Neuron (in vitro differentiated cells): ENCODE data around the gene TRAF6.
A peak's percentile ranks its signal among the peaks of the same experiment; 100 is the strongest.

Experiments used
- H2AFZ ChIP-seq: one replicate; pipeline ENCODE4 v1.6.1; 2013; ENCODE audit warnings: low read depth, mild to moderate bottlenecking, inconsistent platforms, low read length, moderate library complexity
- H3K27me3 ChIP-seq: one replicate; pipeline ENCODE4 v1.6.1; 2013; ENCODE audit warnings: low read length; ENCODE audit not compliant: insufficient read depth
- H3K36me3 ChIP-seq: one replicate; pipeline ENCODE4 v1.6.1; 2013; ENCODE audit warnings: low read length; ENCODE audit not compliant: insufficient read depth
- H3K4me1 ChIP-seq: one replicate; pipeline ENCODE4 v1.6.1; 2013; ENCODE audit warnings: low read length; ENCODE audit not compliant: insufficient read depth
- H3K4me3 ChIP-seq: 2 replicates; pipeline ENCODE4 v1.5.1; 2013; ENCODE audit warnings: mild to moderate bottlenecking, low read length, moderate library complexity
- H3K9me3 ChIP-seq: one replicate; pipeline ENCODE4 v1.6.1; 2013; ENCODE audit warnings: low read length

TRAF6 gene

DNA sequence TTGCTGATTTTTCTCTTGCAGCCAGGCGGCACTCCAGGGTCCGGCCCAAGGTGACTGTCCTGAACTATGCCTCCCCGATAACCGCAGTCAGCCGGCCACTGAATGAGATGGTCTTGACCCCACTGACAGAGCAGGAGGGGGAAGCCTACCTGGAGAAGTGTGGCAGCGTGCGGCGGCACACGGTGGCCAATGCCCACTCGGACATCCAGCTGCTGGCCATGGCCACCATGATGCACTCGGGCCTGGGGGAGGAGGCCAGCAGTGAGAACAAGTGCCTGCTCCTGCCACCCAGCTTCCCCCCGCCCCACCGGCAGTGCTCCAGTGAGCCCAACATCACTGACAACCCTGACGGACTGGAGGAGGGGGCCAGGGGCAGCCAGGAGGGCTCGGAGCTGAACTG lies 47.8 kb downstream of the TRAF6 start:
- peaks cover 6% of the 10 kb centered on the region for H3K36me3 ChIP-seq
- no peak overlapping the region for H2AFZ ChIP-seq
- H3K27me3 ChIP-seq: no peaks in the 10 kb centered on the region
- H3K4me3 ChIP-seq: no peak overlapping the region
- peaks cover 2% of the 10 kb centered on the region for H3K9me3 ChIP-seq
- H3K4me1 ChIP-seq: peaks cover 4% of the 10 kb centered on the region

DNA sequence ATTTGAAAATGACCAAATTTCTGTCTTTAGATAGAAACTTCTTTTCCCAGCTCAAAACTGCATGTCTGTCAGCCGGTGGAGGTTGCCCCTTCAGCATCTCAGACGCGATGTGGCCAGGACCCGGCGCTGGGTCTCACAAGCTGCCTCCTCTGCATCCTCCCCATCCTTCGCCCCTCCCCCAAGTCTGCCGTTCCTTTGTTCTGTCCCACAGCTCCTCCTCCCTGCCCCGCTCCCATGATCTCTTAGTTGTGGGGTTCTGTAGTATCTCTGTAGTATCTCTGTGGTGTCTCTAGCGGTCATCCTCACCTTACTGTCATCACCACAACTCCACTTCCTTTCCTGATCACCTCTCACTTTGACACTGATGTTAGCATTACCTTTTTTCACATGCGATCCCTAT lies 49.9 kb downstream of the TRAF6 start:
- Histone ChIP-seq H2AFZ (no peak overlapping the region), H3K4me1 (peaks cover 19% of the 10 kb centered on the region), H3K27me3 (no peaks in the 10 kb centered on the region), H3K4me3 (no peak overlapping the region), H3K9me3 (no peaks in the 10 kb centered on the region), H3K36me3 (peaks cover 4% of the 10 kb centered on the region)

DNA sequence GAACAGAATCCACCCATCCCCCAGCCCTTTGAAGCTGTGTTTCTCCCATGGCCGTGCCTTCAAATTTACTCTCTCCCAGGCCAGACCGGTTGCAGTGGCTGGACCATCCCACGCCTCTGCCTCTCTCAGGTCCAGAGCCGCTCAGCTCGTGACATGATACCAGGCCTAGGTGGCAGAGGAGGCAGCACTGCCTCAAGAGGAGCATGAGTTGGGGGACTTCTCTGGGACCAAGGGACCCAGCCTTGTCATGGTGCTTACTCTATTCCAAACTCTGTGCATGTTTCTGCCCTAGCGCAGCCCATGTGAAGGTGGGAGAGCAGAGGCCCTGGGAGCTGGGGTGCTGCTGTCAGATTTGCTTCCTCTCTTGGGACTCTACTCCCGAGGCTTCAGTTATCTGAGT lies 51.0 kb downstream of the TRAF6 start:
- H2AFZ ChIP-seq: no peak overlapping the region
- peaks cover 3% of the 10 kb centered on the region for H3K36me3 ChIP-seq
- no peaks in the 10 kb centered on the region for H3K9me3 ChIP-seq
- H3K4me1 ChIP-seq: peaks cover 29% of the 10 kb centered on the region
- no peak overlapping the region for H3K4me3 ChIP-seq
- no peaks in the 10 kb centered on the region for H3K27me3 ChIP-seq

DNA sequence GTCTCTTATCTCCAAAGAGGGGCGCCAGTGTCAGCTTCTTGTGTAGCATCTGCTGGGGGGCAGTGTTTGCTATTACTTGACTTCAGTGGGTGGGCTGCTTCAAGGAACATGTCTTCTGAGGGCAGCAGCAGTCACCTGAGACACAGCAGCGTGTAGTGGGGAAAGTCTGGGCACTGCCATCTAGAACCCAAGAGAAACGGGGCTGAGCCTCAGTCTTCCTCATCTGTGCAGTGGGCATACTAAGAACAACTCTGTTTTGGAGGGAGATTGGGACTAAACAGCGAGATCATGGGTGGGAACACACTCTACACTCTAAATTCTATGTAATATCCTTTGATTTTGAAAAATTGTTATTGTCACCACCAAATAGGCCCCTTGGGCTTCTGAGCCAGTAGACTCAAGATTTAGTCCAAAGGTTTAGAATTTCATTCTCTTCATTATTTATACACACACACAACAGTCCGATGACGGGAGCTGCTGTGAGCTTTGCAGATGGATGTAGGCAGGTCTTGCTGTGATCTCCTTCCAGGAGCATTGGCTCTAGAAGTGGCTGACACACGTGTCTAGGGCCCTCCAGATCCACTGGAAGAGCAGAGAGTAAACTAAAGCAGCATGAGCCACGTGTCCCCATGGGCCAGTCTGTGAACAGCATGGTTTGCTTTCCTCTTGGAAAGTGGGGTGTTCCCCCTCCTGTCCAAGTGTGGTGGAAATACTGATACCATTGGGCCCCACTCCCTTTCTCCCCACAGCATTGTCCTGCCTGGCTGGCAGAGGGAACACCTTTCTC lies 51.8 kb downstream of the TRAF6 start:
- Histone ChIP-seq H3K36me3 (peaks cover 3% of the 10 kb centered on the region), H2AFZ (no peak overlapping the region), H3K27me3 (no peaks in the 10 kb centered on the region), H3K4me3 (no peak overlapping the region), H3K9me3 (no peaks in the 10 kb centered on the region), H3K4me1 (peaks cover 36% of the 10 kb centered on the region)

DNA sequence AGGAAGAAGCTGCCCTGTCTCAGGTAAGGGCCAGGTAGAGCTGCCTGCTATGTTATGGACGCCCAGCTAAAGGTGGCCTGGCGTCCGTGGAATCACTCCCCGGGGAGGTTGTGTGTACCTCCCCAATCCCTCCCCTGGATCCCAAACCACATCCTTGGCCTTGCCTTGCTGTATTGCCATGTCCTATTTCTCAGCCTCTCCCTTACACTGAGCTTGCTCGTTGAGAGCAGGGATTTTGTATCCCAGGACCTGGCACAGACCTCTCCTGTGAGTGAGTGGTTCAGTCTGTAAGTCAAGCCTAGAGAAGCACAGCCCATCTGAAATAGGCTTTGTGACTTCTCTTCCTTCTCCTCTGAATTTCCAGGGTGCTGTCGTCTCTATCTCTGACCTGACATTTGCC lies 53.9 kb downstream of the TRAF6 start:
- peaks cover 38% of the 10 kb centered on the region for H3K4me1 ChIP-seq
- no peaks in the 10 kb centered on the region for H3K9me3 ChIP-seq
- H3K36me3 ChIP-seq: peaks cover 6% of the 10 kb centered on the region
- H3K27me3 ChIP-seq: no peaks in the 10 kb centered on the region
- H3K4me3 ChIP-seq: no peak overlapping the region
- H2AFZ ChIP-seq: no peak overlapping the region

DNA sequence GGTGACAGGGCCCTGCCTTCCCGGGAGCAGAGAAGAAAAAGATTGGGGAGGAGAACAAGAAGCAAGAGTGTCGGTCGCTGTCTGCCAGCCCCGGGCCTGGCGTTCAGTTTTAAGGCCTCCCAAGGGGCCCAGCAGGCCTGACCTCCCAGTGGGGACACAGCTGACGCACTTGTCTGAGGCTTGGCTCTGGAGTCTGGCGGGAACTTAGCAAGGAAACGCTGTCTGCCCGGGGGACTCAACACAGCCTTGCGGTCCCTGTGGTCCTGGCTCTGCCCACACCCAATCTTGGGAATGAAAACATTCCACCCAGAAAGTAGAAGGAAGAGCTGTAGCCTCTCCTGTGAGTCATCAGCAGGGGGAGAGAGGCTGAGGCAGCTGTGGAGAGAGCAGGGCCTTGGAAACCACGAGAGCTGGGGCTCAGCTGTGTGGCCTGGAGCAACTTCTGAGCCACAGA lies 54.4 kb downstream of the TRAF6 start:
- Histone ChIP-seq H3K9me3 (no peaks in the 10 kb centered on the region), H3K4me1 (peaks cover 38% of the 10 kb centered on the region), H3K27me3 (no peaks in the 10 kb centered on the region), H3K36me3 (peaks cover 11% of the 10 kb centered on the region), H3K4me3 (no peak overlapping the region), H2AFZ (no peak overlapping the region)

DNA sequence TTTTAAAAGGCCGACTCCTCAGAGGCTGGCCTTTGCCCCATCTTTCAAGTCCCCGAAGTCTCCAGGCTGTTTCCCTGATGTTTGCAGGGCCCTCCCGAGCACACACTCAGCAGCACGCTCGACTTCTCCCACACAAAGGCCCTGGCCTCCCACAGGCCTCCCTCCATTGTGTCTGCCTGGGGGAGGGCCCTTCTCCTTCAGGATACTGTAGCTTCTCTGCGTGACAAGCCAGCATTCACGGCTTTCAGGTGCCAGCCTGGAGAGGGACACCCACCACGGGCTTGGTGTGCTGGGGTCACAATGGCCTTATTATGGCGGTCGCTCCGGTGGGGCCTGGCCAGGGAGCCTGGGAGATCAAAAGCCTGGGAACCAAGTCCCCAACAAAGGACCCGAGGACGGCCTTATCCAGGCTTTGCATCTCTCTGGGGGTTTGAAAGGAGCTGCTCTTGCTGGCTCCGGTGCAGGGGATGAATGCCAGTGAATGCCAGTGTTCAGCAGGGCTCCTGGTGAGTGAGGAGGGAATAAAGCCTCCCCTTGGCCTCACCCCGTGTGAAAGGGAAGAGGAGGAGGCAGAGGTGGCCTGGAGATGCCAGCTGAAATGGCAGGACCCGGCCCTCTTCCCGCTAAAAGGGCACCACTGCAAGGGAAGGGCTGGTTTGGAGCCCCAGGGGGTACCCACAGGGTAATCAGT lies 55.0 kb downstream of the TRAF6 start:
- H3K4me3 ChIP-seq: no peak overlapping the region
- H2AFZ ChIP-seq: no peak overlapping the region
- H3K4me1 ChIP-seq: peaks cover 36% of the 10 kb centered on the region
- H3K9me3 ChIP-seq: no peaks in the 10 kb centered on the region
- peaks cover 13% of the 10 kb centered on the region for H3K36me3 ChIP-seq
- H3K27me3 ChIP-seq: no peaks in the 10 kb centered on the region

DNA sequence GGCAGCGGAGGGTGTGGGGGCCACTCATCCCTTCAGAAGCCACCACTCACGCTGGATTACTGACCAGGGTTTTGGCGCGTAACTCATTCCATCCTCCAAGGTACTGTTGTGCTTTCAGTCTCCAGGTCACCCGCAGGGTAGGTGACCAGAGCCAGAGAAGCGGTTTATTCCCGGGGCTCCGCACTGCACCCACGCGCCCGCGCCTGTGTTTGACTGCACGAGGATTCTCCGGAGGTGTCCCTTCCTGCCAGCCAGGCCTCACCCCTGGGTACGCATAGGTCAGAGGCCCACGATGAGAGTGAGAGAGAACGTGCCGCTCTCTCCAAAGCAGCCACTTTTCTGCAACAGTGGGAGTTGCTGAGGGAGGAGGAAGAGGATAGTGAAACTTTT lies 55.5 kb downstream of the TRAF6 start:
- Histone ChIP-seq H2AFZ (no peak overlapping the region), H3K9me3 (no peaks in the 10 kb centered on the region), H3K4me3 (peak overlapping the region; percentile 0), H3K4me1 (peaks cover 34% of the 10 kb centered on the region), H3K36me3 (peaks cover 13% of the 10 kb centered on the region), H3K27me3 (no peaks in the 10 kb centered on the region)

DNA sequence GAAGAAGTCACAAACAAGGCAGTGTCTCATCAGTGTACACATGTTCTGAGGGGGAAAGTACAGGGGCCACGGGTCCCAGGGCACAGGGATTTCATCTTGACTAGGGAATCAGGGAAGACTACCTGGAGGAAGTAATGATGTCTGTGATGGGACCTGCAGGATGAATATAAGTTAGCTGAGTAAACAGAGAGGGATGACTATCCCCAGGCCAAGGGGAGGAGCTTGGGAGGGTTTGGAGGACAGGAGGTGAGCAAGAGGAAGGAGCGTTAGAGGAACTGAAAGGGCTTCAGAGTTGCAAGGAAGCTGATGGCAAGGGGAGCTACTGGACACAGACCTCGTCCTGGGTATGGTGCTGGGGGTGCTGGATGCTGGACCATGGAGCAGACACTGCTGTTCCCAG lies 56.4 kb downstream of the TRAF6 start:
- peaks cover 13% of the 10 kb centered on the region for H3K36me3 ChIP-seq
- H3K4me3 ChIP-seq: no peak overlapping the region
- peaks cover 34% of the 10 kb centered on the region for H3K4me1 ChIP-seq
- no peak overlapping the region for H2AFZ ChIP-seq
- H3K9me3 ChIP-seq: no peaks in the 10 kb centered on the region
- no peaks in the 10 kb centered on the region for H3K27me3 ChIP-seq

DNA sequence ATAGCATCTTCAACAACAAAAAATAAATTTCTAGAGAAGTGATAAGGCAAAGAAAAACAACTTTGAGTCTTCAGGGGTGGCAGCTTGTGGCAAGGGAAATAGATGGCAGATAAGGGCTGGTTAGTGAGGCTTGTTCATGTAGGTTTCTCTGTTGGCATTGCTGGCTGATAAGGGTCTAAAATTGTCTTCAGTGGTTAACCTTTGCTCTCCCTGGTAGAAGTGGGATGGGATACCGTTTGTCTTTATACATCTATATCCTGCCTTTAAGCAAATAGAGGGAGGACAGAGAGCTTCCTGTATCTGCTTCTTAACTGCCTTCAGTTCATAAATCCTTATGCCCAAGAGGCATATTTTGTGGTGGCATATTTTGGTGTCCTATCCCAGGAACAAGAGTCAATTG lies 57.1 kb downstream of the TRAF6 start:
- Histone ChIP-seq H3K4me3 (no peak overlapping the region), H3K9me3 (no peaks in the 10 kb centered on the region), H3K4me1 (peaks cover 34% of the 10 kb centered on the region), H3K36me3 (peaks cover 20% of the 10 kb centered on the region), H3K27me3 (no peaks in the 10 kb centered on the region), H2AFZ (no peak overlapping the region)

DNA sequence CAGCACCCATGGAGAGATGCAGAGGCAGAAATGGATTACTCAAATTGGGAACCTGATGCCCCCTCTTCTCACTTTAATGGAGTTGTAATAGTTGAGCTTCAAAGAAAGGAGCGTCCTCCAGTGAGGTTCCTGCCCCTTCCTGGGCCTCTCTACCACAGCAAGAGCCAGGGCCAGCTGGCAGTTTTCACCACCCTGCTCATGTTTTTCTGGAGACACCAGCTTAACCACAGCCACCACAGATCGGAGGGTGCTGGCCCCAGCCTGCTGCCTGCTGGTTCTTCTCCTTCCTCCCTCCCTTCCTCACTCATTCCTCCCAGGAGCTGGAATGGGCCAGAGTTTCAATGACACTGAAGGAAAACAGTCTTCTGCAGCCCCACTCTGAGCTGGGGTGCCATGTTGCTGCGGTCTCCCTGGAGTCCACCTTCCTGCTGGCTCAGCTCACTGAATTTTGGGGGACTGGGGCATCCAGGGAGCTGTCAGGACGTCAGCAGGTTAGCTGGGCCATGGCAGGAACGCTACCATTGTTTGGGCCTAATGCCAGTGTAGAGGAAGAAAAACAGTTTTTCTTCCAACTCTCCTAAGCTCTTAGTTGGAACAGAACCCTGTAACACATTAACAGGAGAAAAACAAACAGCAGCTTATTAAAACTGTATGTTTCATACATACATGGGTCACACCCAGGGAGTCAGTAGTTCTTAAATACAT lies 57.7 kb downstream of the TRAF6 start:
- Histone ChIP-seq H2AFZ (no peak overlapping the region), H3K27me3 (no peaks in the 10 kb centered on the region), H3K36me3 (peaks cover 20% of the 10 kb centered on the region), H3K9me3 (no peaks in the 10 kb centered on the region), H3K4me3 (no peak overlapping the region), H3K4me1 (peaks cover 36% of the 10 kb centered on the region)

DNA sequence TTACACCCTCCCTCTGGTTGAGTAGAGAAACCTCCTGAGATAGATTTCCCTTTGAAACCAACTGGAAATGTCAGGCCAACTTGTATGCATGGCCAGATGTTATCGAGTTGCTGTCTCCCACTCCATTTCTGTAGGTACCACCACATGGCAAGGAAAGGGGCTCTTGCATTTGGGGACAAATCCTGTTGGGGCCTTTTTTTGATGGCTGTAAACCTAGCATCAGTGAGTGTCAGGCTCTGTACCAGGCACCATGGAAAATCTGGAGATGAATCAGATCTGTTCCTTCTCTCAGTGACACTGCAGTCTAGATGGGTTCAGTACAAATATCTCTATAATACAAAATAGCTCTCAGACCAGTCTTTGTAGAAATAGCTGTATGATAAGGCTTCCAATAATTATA lies 58.4 kb downstream of the TRAF6 start:
- Histone ChIP-seq H3K4me3 (no peak overlapping the region), H3K9me3 (no peaks in the 10 kb centered on the region), H2AFZ (no peak overlapping the region), H3K27me3 (no peaks in the 10 kb centered on the region), H3K36me3 (peaks cover 20% of the 10 kb centered on the region), H3K4me1 (peaks cover 40% of the 10 kb centered on the region)

DNA sequence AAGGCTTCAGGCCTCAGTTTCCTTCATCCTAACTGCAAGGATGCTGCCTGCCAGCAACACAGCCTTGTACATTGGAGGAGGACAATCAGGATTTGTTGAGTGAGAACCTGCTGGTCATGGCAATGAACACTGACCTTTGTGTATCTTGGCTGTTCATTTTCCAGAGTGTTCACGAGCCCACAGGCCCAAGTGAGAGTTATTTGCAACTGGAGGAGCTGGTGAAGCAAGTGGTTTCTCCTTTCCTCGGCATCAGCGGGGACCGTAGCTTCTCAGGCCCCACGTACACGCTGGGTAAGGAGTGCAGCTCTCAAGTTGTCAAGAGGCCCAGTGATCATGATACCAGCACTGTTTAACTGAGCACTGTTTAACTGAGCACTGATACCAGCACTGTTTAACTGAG lies 59.0 kb downstream of the TRAF6 start:
- H3K36me3 ChIP-seq: peaks cover 20% of the 10 kb centered on the region
- H2AFZ ChIP-seq: no peak overlapping the region

More for the DNA sequence above, 59.0 kb downstream of the TRAF6 start:
- Histone ChIP-seq H3K27me3 (no peaks in the 10 kb centered on the region), H3K4me3 (no peak overlapping the region), H3K9me3 (no peaks in the 10 kb centered on the region), H3K4me1 (peaks cover 34% of the 10 kb centered on the region)
